ENCODE measurements around the gene HLA-DQA1.
"Not testable (repeated sequence)": the region's sequence is repeated elsewhere in the genome, so short reads cannot be mapped to it uniquely, and the experiment has no call there.

HLA-DQA1 gene

GRCh38 chr6:32637219-32637880 lies at the start of gene HLA-DQA1:
Gene HLA-DQA1, plus strand, starts transcription at chr6:32637406. Its CDS starts 53 bp downstream, at chr6:32637459.
- DNase-seq: no peak

- DNase-seq: no peak
These were observed 49.0 kb upstream of the HLA-DQA1 start for GRCh38 chr6:32588156-32588555.

DNA sequence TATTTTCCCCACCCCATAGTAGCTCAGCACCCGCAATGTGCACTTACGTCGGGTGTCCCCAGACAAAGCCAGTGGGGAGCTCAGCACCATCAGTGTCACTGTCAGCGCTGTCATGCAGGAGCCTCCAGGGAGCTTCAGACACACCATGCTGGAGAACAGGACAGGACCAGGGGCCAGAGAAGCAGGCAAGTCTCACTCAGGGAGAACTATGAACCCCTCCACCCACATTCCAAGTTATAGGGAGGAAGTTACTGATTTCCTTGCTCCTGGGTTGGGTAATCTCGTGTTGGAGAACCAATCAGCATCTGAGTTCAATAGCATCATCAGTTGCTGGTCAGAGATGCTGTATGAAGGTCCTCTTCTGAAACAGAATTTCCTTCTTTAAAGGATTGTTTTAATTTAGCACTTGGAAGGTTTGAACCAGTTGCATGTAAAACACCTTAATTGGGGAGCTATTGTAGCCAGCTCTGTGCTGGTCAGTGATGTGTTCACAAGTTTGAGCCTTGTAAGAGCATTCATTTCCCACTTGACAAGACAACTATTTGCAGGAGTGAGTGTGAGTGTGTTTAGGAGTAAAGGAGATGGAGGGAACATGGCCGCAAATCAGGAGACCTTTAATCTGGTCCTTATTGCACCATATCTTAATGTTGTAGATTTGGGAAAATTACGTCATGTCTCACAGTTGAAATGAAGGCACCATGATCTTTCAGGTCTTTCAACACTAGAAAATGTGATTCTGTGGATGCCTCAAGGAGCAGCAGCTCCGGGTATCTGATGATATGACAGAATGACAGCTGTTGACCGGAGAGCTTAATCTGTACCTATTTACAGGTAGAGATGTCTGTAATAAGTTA lies 47.4 kb upstream of the HLA-DQA1 start, which contains the start of gene HLA-DRB1:
Gene HLA-DRB1, minus strand, starts transcription at position 253 of the 854 bp plus-strand sequence. Its CDS starts 106 bp downstream, at position 147.
- no peak for DNase-seq

- DNase-seq: not testable (repeated sequence)
These were observed 46.5 kb upstream of the HLA-DQA1 start for GRCh38 chr6:32590713-32591112.

DNA sequence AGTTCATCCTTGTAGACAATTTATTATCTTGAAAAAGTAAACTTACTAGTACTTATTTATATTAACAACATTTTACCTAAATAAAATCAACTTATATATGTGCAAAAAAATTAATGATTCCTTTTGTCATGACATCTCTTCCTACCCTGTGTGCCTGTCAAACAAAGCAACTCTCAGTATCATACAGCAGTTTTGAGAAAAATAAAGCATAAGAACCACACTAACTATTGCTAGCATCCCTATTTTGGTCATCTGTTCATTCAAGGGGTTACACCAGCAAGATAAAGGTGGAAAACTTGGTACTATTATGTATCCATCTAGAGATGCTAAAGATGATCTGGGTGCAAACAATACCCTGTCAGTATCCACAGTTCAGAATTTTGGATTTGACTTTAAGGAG lies 40.2 kb upstream of the HLA-DQA1 start:
- no peak for DNase-seq

DNA sequence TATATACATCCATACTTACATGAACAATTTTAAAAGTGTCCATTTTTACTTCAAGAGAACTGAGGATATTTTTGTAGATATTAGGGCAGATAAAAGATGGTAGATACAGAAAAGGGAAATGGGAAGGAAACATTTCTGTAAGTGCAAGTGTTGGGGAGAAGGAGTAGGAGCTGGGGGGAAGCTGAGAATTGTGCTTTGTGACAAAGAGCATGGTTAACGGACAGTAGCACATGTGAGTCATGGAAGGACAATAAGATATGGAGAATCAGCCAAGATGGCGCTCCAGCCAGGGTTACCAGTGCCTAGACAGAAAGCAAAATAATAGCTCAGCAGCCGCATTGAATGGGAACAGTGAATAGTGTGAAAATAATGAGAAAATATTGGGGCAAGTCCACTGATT lies 34.8 kb upstream of the HLA-DQA1 start:
- DNase-seq: no peak

DNA sequence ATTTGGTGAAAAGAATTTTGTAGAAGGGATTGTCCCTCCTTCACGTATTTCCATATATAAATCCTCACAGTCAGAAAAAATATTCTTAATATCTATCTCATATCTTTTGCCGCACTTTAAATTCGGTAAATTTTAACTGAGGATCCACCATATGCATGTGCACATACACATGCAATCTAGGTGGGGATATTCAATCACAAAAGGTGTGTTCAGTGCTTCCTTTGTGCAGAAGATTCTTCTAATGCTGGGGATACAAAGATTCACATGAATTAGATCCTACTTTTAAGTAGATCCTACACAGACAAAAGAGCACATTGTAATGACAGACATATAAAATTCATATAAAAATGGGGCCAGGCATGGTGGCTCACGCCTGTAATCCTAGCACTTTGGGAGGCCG lies 34.0 kb upstream of the HLA-DQA1 start:
- no peak for DNase-seq

GRCh38 chr6:32603888-32604287 lies 33.3 kb upstream of the HLA-DQA1 start:
- no peak for DNase-seq

GRCh38 chr6:32604434-32604877 lies 32.8 kb upstream of the HLA-DQA1 start:
- DNase-seq: no peak

DNA sequence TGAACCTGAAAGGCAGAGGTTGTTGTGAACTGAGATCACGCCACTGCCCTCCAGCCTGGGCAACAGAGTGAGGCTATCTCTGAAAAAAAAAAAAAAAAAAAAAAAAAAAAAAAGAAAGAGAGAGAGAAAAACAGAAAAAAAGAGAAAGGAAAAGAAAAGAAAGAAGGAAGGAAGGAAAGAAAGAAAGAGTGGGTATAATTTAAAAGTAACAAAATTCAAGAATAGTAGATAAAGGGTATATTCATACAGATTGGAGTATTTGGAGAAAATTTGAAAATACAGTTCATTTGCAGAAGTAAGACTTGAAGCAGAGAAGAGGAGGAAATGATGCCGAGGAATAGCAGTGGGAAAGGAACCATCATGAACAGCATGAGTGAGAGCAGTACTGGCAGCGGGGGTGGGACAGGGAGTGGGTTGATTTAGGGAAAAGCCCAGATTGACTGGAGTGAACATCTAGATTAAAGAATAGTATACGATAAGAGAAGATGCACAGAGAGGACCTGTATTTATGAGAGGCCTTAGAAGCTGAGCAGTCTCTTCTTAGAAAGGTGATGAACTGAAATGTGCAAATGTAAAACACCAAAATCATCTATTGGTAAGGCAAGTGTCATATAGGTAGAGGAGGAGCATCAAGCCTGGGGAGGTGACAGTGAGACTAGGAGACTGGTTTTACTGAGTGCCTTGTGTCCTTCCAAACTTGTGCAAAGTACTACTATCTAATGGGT lies 29.8 kb upstream of the HLA-DQA1 start:
- no peak for DNase-seq

GRCh38 chr6:32607988-32608298 lies 29.3 kb upstream of the HLA-DQA1 start:
- no peak for DNase-seq

- no peak for DNase-seq
These were observed 28.8 kb upstream of the HLA-DQA1 start for GRCh38 chr6:32608362-32608761.

GRCh38 chr6:32609391-32609730 lies 27.8 kb upstream of the HLA-DQA1 start:
- no peak for DNase-seq

GRCh38 chr6:32609731-32610640 lies 27.2 kb upstream of the HLA-DQA1 start:
- DNase-seq: no peak

- DNase-seq: no peak
These were observed 26.4 kb upstream of the HLA-DQA1 start for GRCh38 chr6:32610682-32611296.

GRCh38 chr6:32613475-32613874 lies 23.7 kb upstream of the HLA-DQA1 start:
- no peak for DNase-seq

DNA sequence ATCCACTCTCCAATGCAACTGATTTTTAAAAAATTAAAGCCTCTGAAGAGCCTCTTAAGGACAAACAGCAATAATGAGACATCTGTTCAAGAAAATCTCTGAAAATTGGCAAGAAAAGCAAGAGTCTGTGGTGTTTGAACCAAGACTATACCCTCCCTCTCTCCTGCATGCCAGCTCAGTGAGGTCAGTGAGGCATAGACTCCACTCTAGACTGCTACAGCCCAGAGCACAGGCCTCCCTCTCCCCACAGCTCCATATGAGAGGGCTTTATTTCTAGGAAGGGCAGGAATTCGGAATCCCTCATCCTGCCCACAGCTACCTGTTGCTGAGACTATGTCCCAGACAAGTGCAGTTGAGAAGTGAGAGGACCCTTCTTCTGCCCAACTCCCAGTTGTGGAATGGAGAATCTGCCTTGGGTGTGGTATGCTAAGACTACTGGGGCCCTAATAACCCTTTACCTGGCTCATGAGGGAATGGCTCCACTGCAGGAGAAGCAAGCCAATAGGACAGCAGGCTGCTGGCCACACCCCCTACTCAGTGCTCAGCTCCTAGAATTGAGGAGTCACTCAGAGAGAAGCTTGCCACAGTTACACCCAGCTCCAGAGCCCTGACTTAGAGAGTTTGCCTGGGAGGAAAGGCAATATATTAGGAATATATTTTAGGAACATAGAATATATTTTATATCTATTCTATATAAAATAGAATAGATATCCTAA lies 22.7 kb upstream of the HLA-DQA1 start:
- DNase-seq: no peak

DNA sequence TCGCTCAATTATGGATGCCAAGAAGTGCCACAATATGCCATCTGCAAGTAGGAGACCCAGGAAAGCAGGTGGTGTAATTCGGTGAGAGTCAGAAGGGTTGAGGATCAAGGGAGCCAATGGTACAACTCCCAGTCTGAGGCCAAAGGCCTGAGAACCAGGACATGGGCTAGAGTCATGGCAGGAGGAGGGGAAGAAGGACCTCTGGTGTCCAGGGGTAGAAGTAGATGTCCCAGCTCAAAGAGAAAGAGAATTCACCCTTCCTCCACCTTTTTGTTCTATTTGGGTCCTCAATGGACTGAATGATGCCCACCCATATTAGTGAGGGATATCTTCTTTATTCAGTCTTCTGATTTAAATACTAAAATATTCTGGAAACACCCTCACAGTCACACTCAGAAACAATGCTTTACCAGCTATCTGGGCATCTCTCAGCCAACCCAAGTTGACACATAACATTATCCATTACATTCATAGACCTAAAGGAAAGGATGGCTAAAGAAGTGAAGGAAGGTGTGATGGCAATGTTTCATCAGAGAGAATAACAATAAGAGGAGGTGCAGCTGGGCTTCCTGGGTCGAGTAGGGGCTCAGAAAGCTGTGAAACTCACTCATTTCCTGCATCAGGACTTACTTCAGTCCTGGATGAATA lies 21.2 kb upstream of the HLA-DQA1 start:
- DNase-seq: no peak

DNA sequence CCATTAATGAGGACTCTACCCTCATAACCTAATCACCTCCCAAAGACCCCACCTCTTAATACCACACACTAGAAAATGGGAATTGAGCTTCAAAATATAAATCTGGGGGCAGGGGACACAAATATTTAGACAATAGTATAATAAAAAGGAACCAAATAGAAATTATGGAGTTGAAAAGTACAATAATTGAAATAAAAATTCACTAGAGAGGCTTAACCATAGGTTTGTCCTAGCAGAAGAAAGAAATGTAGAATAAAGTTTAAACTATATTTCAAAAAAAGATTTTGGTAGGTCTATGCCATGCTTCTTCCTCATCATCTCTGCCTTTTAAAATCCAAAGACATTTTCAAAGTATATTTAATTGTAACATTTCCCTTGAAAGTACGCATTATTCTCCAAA lies 19.5 kb upstream of the HLA-DQA1 start:
- DNase-seq: no peak

DNA sequence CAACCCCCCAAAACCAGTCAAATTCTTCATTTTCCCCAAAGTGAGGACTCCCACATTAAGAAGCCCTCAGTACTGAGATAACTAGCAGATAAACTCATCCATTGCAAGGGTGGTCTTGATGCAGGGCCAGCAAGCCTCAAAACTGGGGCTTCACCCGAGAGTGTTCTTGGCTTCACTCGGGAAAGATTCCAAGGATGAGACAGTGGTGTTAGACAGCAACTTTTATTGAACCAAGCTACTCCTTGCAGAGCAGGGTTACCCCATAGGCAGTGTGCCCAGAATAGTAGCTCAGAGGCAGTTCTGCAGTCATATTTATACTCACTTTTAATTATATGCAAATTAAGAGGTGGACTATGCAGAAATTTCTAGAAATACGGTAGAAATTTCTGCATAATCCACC lies 15.8 kb upstream of the HLA-DQA1 start:
- DNase-seq: no peak

Measured in DMS79 (cell line).